HTR-8/SVneo (cell line): ENCODE measurements around the gene ADRA2B.
A peak's percentile ranks its signal among the peaks of the same experiment; 100 is the strongest.

Experiments used
- DNase-seq: peaks from one replicate; pipeline ENCODE4 v3.0.0; 2011; ENCODE audit warnings: low spot score, mixed read lengths; ENCODE audit not compliant: insufficient read length
- FAIRE-seq: peaks from 2 replicates; lab custom pipeline; 2011; peaks lifted over from hg19 to GRCh38; lab: Jason Lieb, UNC

Gene ADRA2B

GRCh38 chr2:96138179-96139145 lies 22.1 kb upstream of the ADRA2B start, which contains the start of gene ASTL:
Gene ASTL, minus strand, starts transcription at chr2:96138502. Its CDS starts 66 bp downstream, at chr2:96138436.
- peak; percentile 68 for FAIRE-seq
- DNase-seq, result peak; percentile 76

- DNase-seq (no peak), FAIRE-seq (peak; percentile 57)
Observed at GRCh38 chr2:96137321-96138178, 21.2 kb upstream of the ADRA2B start.

- FAIRE-seq (peak; percentile 66), DNase-seq (no peak)
Observed at GRCh38 chr2:96136129-96136720, 19.9 kb upstream of the ADRA2B start.

- no peak for DNase-seq
- no peak for FAIRE-seq
Observed at GRCh38 chr2:96135621-96136020, 19.2 kb upstream of the ADRA2B start.

- FAIRE-seq, result peak; percentile 13
- no peak for DNase-seq
Observed at GRCh38 chr2:96135171-96135570, 18.8 kb upstream of the ADRA2B start.

- DNase-seq, result no peak
- no peak for FAIRE-seq
Observed at GRCh38 chr2:96134421-96134820, 18.1 kb upstream of the ADRA2B start.

- FAIRE-seq, result peak; percentile 55
Observed at GRCh38 chr2:96131813-96132745, 15.7 kb upstream of the ADRA2B start.

GRCh38 chr2:96131152-96131812 lies 14.9 kb upstream of the ADRA2B start:
- FAIRE-seq (no peak), DNase-seq (no peak)

More at GRCh38 chr2:96131813-96132745, 15.7 kb upstream of the ADRA2B start:
- no peak for DNase-seq

- DNase-seq (no peak), FAIRE-seq (no peak)
Observed at GRCh38 chr2:96130483-96130882, 14.1 kb upstream of the ADRA2B start.

GRCh38 chr2:96129528-96130120 lies 13.3 kb upstream of the ADRA2B start:
- FAIRE-seq, result peak; percentile 84
- no peak for DNase-seq

- DNase-seq (no peak), FAIRE-seq (no peak)
Observed at GRCh38 chr2:96128456-96128855, 12.1 kb upstream of the ADRA2B start.

GRCh38 chr2:96124406-96125265 lies 8.3 kb upstream of the ADRA2B start:
- FAIRE-seq, result peak; percentile 64
- DNase-seq, result no peak

- FAIRE-seq, result no peak
- no peak for DNase-seq
Observed at GRCh38 chr2:96123936-96124335, 7.6 kb upstream of the ADRA2B start.

- no peak for DNase-seq
Observed at GRCh38 chr2:96123290-96123689, 6.9 kb upstream of the ADRA2B start.

GRCh38 chr2:96122391-96122790 lies 6.0 kb upstream of the ADRA2B start:
- no peak for DNase-seq
- FAIRE-seq, result no peak

More at GRCh38 chr2:96123290-96123689, 6.9 kb upstream of the ADRA2B start:
- FAIRE-seq, result no peak

GRCh38 chr2:96121414-96121813 lies 5.0 kb upstream of the ADRA2B start:
- FAIRE-seq (peak; percentile 33), DNase-seq (no peak)

- no peak for FAIRE-seq
- DNase-seq, result no peak
Observed at GRCh38 chr2:96120991-96121390, 4.6 kb upstream of the ADRA2B start.
